Endothelial cell of umbilical vein (primary cell): ENCODE results near the gene CTNND2. TPM values are rescaled to one million over a fixed set of nuclear protein-coding genes. Genes with fewer than 3 reads are reported as not detected.

Experiments
- BruUV-seq: library from RNA; stranded (reverse); fragments of 400-500 nt; replicated peaks from 2 replicates; lab custom pipeline; 2021; lab: Mats Ljungman, UMichigan
- CTCF ChIA-PET: fragments of 300-600, 350-600 bp; sonication (Branson Sonifier 250); formaldehyde crosslinking; loops from one replicate; lab custom pipeline; 2021; ENCODE audit warnings: antibody characterized with exemption, inconsistent platforms; lab: Charles Lee
- POLR2A ChIA-PET: fragments of 300-600, 350-600 bp; sonication (Branson Sonifier 250); formaldehyde crosslinking; loops from one replicate; lab custom pipeline; 2021; ENCODE audit warnings: antibody characterized with exemption, inconsistent platforms; lab: Charles Lee
- DNase-seq: peaks from one replicate; pipeline ENCODE4 v3.0.0-alpha.2; 2011; ENCODE audit warnings: low read depth, low spot score
- FAIRE-seq: peaks from 2 replicates; lab custom pipeline; 2011; peaks lifted over from hg19 to GRCh38; lab: Jason Lieb, UNC
- H2AFZ ChIP-seq: 2 replicates; pipeline ENCODE4 v1.6.0; 2012; ENCODE audit warnings: low read depth, low read length, control low read depth, inconsistent platforms
- H3K27ac ChIP-seq: 2 replicates; pipeline ENCODE4 v1.5.1; 2011; ENCODE audit warnings: low read depth, mild to moderate bottlenecking, control low read depth, low read length, moderate library complexity; ENCODE audit not compliant: insufficient read depth
- H3K27me3 ChIP-seq, 2 experiments: 2 replicates each; pipeline versions ENCODE4 v1.6.0 to v1.6.1; 2011; ENCODE audit warnings: low read length in 2 of 2, mixed read lengths in 1 of 2; ENCODE audit not compliant: control insufficient read depth in 2 of 2, insufficient read depth in 2 of 2
- H3K36me3 ChIP-seq, 2 experiments: 2 replicates in 1 of 2; 3 replicates in 1 of 2; pipeline ENCODE4 v1.5.1; 2011; ENCODE audit warnings: low read length in 2 of 2, mild to moderate bottlenecking in 1 of 2, moderate library complexity in 1 of 2; ENCODE audit not compliant: control insufficient read depth in 2 of 2, insufficient read depth in 2 of 2; ENCODE audit errors: extremely low read depth in 1 of 2
- H3K4me1 ChIP-seq: 3 replicates; pipeline ENCODE4 v1.5.1; 2011; ENCODE audit warnings: mild to moderate bottlenecking, low read length; ENCODE audit not compliant: control insufficient read depth, insufficient read depth; ENCODE audit errors: extremely low read depth
- H3K4me2 ChIP-seq: 2 replicates; pipeline ENCODE4 v1.6.1; 2011; ENCODE audit warnings: low read length, control low read depth, mixed read lengths; ENCODE audit not compliant: insufficient read depth
- H3K4me3 ChIP-seq, 3 experiments: fragments of 200-600 bp in 1 of 3; sonication (generic), shearing (Covaris generic) in 1 of 3; replicated peaks in 1 of 3; 2 replicates each; pipeline ENCODE4 v1.5.1; 2011 to 2016; ENCODE audit warnings: control low read depth in 3 of 3, low read length in 3 of 3, mild to moderate bottlenecking in 2 of 3, inconsistent platforms in 1 of 3, low read depth in 1 of 3, moderate library complexity in 1 of 3; ENCODE audit not compliant: insufficient read depth in 1 of 3
- H3K79me2 ChIP-seq: 2 replicates; pipeline ENCODE4 v1.6.0; 2012; ENCODE audit warnings: low read length, inconsistent platforms; ENCODE audit not compliant: control insufficient read depth, insufficient read depth
- H3K9ac ChIP-seq: replicated peaks from 2 replicates; pipeline ENCODE3; 2011; ENCODE audit warnings: low read length, control low read depth; ENCODE audit not compliant: insufficient read depth; ENCODE audit errors: extremely low read depth
- H3K9me1 ChIP-seq: replicated peaks from 3 replicates; pipeline ENCODE4 v1.6.0; 2011; ENCODE audit warnings: mild to moderate bottlenecking, low read length; ENCODE audit not compliant: control insufficient read depth, insufficient read depth; ENCODE audit errors: extremely low read depth
- H3K9me3 ChIP-seq: replicated peaks from 2 replicates; pipeline ENCODE4 v1.5.1; 2012; ENCODE audit warnings: low read length, inconsistent platforms; ENCODE audit not compliant: control insufficient read depth, insufficient read depth
- H4K20me1 ChIP-seq: replicated peaks from 2 replicates; pipeline ENCODE3; 2011; ENCODE audit warnings: mild to moderate bottlenecking, low read length; ENCODE audit not compliant: control insufficient read depth, insufficient read depth; ENCODE audit errors: extremely low read depth
- CTCF ChIP-seq, 2 donors: IDR thresholded peaks; 1 replicate in 1 of 2; 2 replicates in 1 of 2; pipeline ENCODE4 v1.5.1; 2011; ENCODE audit warnings: low read length in 2 of 2, mild to moderate bottlenecking in 2 of 2, moderate library complexity in 2 of 2, control low read depth in 1 of 2, inconsistent platforms in 1 of 2, low read depth in 1 of 2; ENCODE audit not compliant: insufficient read depth in 1 of 2; ENCODE audit errors: extremely low read depth in 1 of 2
- EZH2 ChIP-seq: IDR thresholded peaks from 2 replicates; pipeline ENCODE4 v1.6.1; 2012; ENCODE audit warnings: borderline replicate concordance, low read depth, mild to moderate bottlenecking, moderate library complexity, low read length, inconsistent platforms; ENCODE audit not compliant: severe bottlenecking
- FOS ChIP-seq: IDR thresholded peaks from 2 replicates; pipeline ENCODE4 v1.6.1; 2011; ENCODE audit warnings: mild to moderate bottlenecking, low read length, moderate library complexity, borderline replicate concordance; ENCODE audit not compliant: insufficient read depth
- GATA2 ChIP-seq: IDR thresholded peaks from 2 replicates; pipeline ENCODE4 v1.7.0; 2011; ENCODE audit warnings: low read depth, mild to moderate bottlenecking, moderate library complexity, mixed read lengths, low read length; ENCODE audit not compliant: insufficient read length, insufficient read depth
- JUN ChIP-seq: IDR thresholded peaks from 2 replicates; pipeline ENCODE4 v1.6.1; 2011; ENCODE audit warnings: borderline replicate concordance, low read depth; ENCODE audit not compliant: insufficient read length, insufficient read depth
- MYC ChIP-seq: IDR thresholded peaks from one replicate; pipeline ENCODE4 v1.6.1; 2011; ENCODE audit warnings: mild to moderate bottlenecking, low read depth, low read length
- POLR2A ChIP-seq: IDR thresholded peaks from 2 replicates; pipeline ENCODE4 v1.6.1; 2012; ENCODE audit warnings: low read depth, mild to moderate bottlenecking, control low read depth, low read length
- POLR2AphosphoS5 ChIP-seq: IDR thresholded peaks from 2 replicates; pipeline ENCODE4 v1.6.1; 2012; ENCODE audit warnings: low read depth, mild to moderate bottlenecking, control low read depth, low read length, moderate library complexity; ENCODE audit not compliant: insufficient read depth
- dilution Hi-C: fragments of 300-500 bp; cut with MboI; formaldehyde crosslinking; loops from one replicate; pipeline ENCODE4 v1.15.0; 2019; ENCODE audit warnings: low sequenced_read_pairs; ENCODE audit not compliant: extremely low pct_ligation_motif_present
- intact Hi-C: fragments of 100-400 bp; cut with micrococcal nuclease; formaldehyde crosslinking; loops from one replicate; pipeline ENCODE4 v1.10.0; 2022
- polyA plus RNA-seq, 4 experiments: library from polyadenylated mRNA; depleted of rRNA in 3 of 4; stranded (reverse) in 3 of 4; unstranded in 1 of 4; fragments of >200 nt; gene quantifications; 2 replicates each; pipeline versions ENCODE4 v1.2.1 to v1.2.3, GENCODE V29; 2011 to 2012; ENCODE audit warnings: missing spikeins in 1 of 4
- total RNA-seq: library from RNA; stranded (reverse); gene quantifications from 2 replicates; pipeline ENCODE4 v1.2.3, GENCODE V29; 2021
- TF ChIP-seq, protein P1 (sequence below): IDR thresholded peaks from 2 replicates; pipeline ENCODE4 v1.6.1; 2011; ENCODE audit not compliant: insufficient read depth, insufficient read length

Gene CTNND2
- total and polyA plus RNA-seq, 2 donors (not counting 3 experiments of a cell fraction or from before 2014, with no cell fraction given), result not detected

DNA sequence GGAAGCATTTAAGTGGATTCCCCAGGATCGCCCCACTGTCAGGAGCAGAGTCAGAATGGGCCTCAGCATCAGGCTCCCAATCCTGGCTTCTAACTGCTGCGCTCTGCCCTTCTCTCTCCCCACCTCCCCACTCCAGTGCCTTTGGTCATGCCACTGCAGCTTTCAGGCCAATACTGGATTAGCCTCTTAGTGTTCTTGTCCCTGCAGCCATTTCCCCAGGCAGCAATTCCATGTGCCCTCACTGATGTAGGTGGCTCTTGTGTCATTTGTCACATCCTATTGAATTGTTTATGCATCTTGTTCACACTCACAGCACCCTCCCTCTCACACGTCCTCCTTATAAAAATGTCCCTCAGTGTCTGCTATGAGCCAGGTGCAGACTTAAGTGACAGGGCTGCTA, 599.0 kb downstream of the CTNND2 start:
- no peaks in the 10 kb centered on the region for H3K9me1 ChIP-seq
- H3K9me3 ChIP-seq, result no peaks in the 10 kb centered on the region
- BruUV-seq, result no TSS peak
- no peaks in the 10 kb centered on the region for H3K79me2 ChIP-seq
- dilution Hi-C loops, result no loop called here
- no peaks in the 10 kb centered on the region for H4K20me1 ChIP-seq
- H2AFZ ChIP-seq, result no peak overlapping the region
- no peaks in the 10 kb centered on the region for H3K36me3 ChIP-seq
- TF ChIP-seq POLR2A (no peak), FOS (no peak), JUN (no peak), POLR2AphosphoS5 (no peak), GATA2 (no peak), EZH2 (no peak), MYC (no peak), CTCF (IDR thresholded peaks at IDR 0.05; ENCODE audit: extremely low read depth in 1 of 2, insufficient read depth in 1 of 2, low read depth in 1 of 2, low read length in 2 of 2) (no peak)
- TF ChIP-seq, protein P1, sequence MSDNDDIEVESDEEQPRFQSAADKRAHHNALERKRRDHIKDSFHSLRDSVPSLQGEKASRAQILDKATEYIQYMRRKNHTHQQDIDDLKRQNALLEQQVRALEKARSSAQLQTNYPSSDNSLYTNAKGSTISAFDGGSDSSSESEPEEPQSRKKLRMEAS, result no peak
- DNase-seq (no peak), FAIRE-seq (no peak)
- POLR2A ChIA-PET, result no interaction called here
- H3K27ac ChIP-seq, result no peak overlapping the region
- H3K9ac ChIP-seq, result no peak overlapping the region
- intact Hi-C loops, result no loop called here
- H3K4me3 ChIP-seq, result no peak overlapping the region
- no peak overlapping the region for H3K4me2 ChIP-seq
- H3K4me1 ChIP-seq, result no peaks in the 10 kb centered on the region
- no peaks in the 10 kb centered on the region for H3K27me3 ChIP-seq
- CTCF ChIA-PET, result no interaction called here
